GOT3 (cell line): ENCODE data around the gene TANC1.
"Not testable (repeated sequence)": the region's sequence is repeated elsewhere in the genome, so short reads cannot be mapped to it uniquely, and the experiment has no call there.

Experiments used
- DNase-seq: peaks from one replicate; lab custom pipeline; 2025; ENCODE audit warnings: mixed read lengths; lab: John Stamatoyannopoulos, UW

Gene TANC1

GRCh38 chr2:159029936-159030335 is 61.5 kb downstream of the TANC1 start:
- no peak for DNase-seq

- DNase-seq, result no peak
Measured at GRCh38 chr2:159030674-159031380, 62.4 kb downstream of the TANC1 start.

- no peak for DNase-seq
Measured at GRCh38 chr2:159032146-159032545, 63.7 kb downstream of the TANC1 start.

- DNase-seq, result no peak
Measured at GRCh38 chr2:159032580-159032979, 64.1 kb downstream of the TANC1 start.

GRCh38 chr2:159034713-159035112 is 66.3 kb downstream of the TANC1 start:
- no peak for DNase-seq

- DNase-seq, result no peak
Measured at GRCh38 chr2:159035790-159036411, 67.5 kb downstream of the TANC1 start.

- DNase-seq, result not testable (repeated sequence)
Measured at GRCh38 chr2:159036461-159036860, 68.0 kb downstream of the TANC1 start.

- not testable (repeated sequence) for DNase-seq
Measured at GRCh38 chr2:159041328-159041727, 72.9 kb downstream of the TANC1 start.

- no peak for DNase-seq
Measured at GRCh38 chr2:159042115-159042850, 73.8 kb downstream of the TANC1 start.

GRCh38 chr2:159043710-159044109 is 75.3 kb downstream of the TANC1 start:
- no peak for DNase-seq

- no peak for DNase-seq
Measured at GRCh38 chr2:159044804-159045286, 76.4 kb downstream of the TANC1 start.

GRCh38 chr2:159045545-159046454 is 77.4 kb downstream of the TANC1 start:
- DNase-seq, result no peak

GRCh38 chr2:159046966-159047365 is 78.5 kb downstream of the TANC1 start:
- no peak for DNase-seq

- DNase-seq, result no peak
Measured at GRCh38 chr2:159050426-159050825, 82.0 kb downstream of the TANC1 start.

GRCh38 chr2:159051133-159051532 is 82.7 kb downstream of the TANC1 start:
- DNase-seq, result no peak

GRCh38 chr2:159051661-159052060 is 83.2 kb downstream of the TANC1 start:
- DNase-seq, result no peak

- DNase-seq, result no peak
Measured at GRCh38 chr2:159052157-159052601, 83.7 kb downstream of the TANC1 start.

GRCh38 chr2:159053161-159054031 is 85.0 kb downstream of the TANC1 start:
- no peak for DNase-seq

- no peak for DNase-seq
Measured at GRCh38 chr2:159054032-159054334, 85.5 kb downstream of the TANC1 start.

- no peak for DNase-seq
Measured at GRCh38 chr2:159054985-159055384, 86.5 kb downstream of the TANC1 start.

- DNase-seq, result no peak
Measured at GRCh38 chr2:159060518-159060917, 92.1 kb downstream of the TANC1 start.
